Endothelial cell (in vitro differentiated cells): ENCODE results near the gene DOK3. TPM values are rescaled to one million over a fixed set of nuclear protein-coding genes. Genes with fewer than 3 reads are reported as not detected.
A peak's percentile ranks its signal among the peaks of the same experiment; 100 is the strongest.

Source experiments
- DNase-seq: peaks from one replicate; pipeline ENCODE4 v3.0.0; 2021; ENCODE audit warnings: low spot score
- H3K27ac Mint-ChIP-seq: one replicate; pipeline ENCODE4 v1.8.0; 2021; ENCODE audit warnings: mixed read lengths, inconsistent platforms; ENCODE audit not compliant: unreplicated experiment
- H3K27me3 Mint-ChIP-seq: one replicate; pipeline ENCODE4 v1.8.0; 2021; ENCODE audit warnings: mild to moderate bottlenecking, moderate library complexity, mixed read lengths, inconsistent platforms; ENCODE audit not compliant: unreplicated experiment
- H3K36me3 Mint-ChIP-seq: one replicate; pipeline ENCODE4 v1.8.0; 2021; ENCODE audit warnings: mild to moderate bottlenecking, low read depth, mixed read lengths, inconsistent platforms; ENCODE audit not compliant: unreplicated experiment
- H3K4me1 Mint-ChIP-seq: one replicate; pipeline ENCODE4 v1.8.0; 2021; ENCODE audit warnings: mild to moderate bottlenecking, mixed read lengths, inconsistent platforms; ENCODE audit not compliant: unreplicated experiment
- H3K4me3 Mint-ChIP-seq: one replicate; pipeline ENCODE4 v1.8.0; 2021; ENCODE audit warnings: mild to moderate bottlenecking, mixed read lengths, inconsistent platforms; ENCODE audit not compliant: unreplicated experiment
- H3K9me3 Mint-ChIP-seq: one replicate; pipeline ENCODE4 v1.8.0; 2021; ENCODE audit warnings: mixed read lengths, inconsistent platforms; ENCODE audit not compliant: unreplicated experiment
- CTCF ChIP-seq: fragments of 200-600 bp; sonication (generic); IDR thresholded peaks from one replicate; pipeline ENCODE4 v1.5.0; 2021; ENCODE audit warnings: antibody characterized with exemption; ENCODE audit not compliant: unreplicated experiment
- total RNA-seq: library from RNA; stranded (reverse); fragmentation: NEBNext Ultra II Directional; extraction: Animal tissue kit (Norgen Biotek cat#: 25700); gene quantifications from one replicate; pipeline ENCODE4 v1.2.1, GENCODE V29; 2021; ENCODE audit not compliant: unreplicated experiment

DOK3 gene
- total RNA-seq, 1 donor from 2014 or later, result 51.4 TPM

- Mint-ChIP-seq H3K36me3 (peaks cover 12% of the 10 kb centered on the region), H3K27ac (no peak overlapping the region), H3K4me3 (no peak overlapping the region), H3K9me3 (no peaks in the 10 kb centered on the region), H3K27me3 (peaks cover 9% of the 10 kb centered on the region), H3K4me1 (peaks cover 39% of the 10 kb centered on the region)
- no peak for DNase-seq
- TF ChIP-seq CTCF, result no peak
Measured at GRCh38 chr5:177494346-177495195, 15.1 kb downstream of the DOK3 start.

GRCh38 chr5:177493795-177494345 is 15.8 kb downstream of the DOK3 start:
- Mint-ChIP-seq H3K9me3 (no peaks in the 10 kb centered on the region), H3K4me3 (no peak overlapping the region), H3K4me1 (peaks cover 37% of the 10 kb centered on the region), H3K36me3 (peaks cover 12% of the 10 kb centered on the region), H3K27ac (no peak overlapping the region), H3K27me3 (peaks cover 9% of the 10 kb centered on the region)
- no peak for DNase-seq
- no peak for TF ChIP-seq CTCF

- H3K27ac Mint-ChIP-seq, result no peak overlapping the region
- H3K36me3 Mint-ChIP-seq, result peaks cover 16% of the 10 kb centered on the region
- DNase-seq, result no peak
- peaks cover 29% of the 10 kb centered on the region for H3K4me1 Mint-ChIP-seq
- peaks cover 4% of the 10 kb centered on the region for H3K27me3 Mint-ChIP-seq
- no peaks in the 10 kb centered on the region for H3K9me3 Mint-ChIP-seq
- no peak for TF ChIP-seq CTCF
- peak overlapping the region; percentile 48 for H3K4me3 Mint-ChIP-seq
Measured at GRCh38 chr5:177492841-177493240, 16.8 kb downstream of the DOK3 start.

GRCh38 chr5:177491983-177492746 is 17.5 kb downstream of the DOK3 start:
- TF ChIP-seq CTCF, result no peak
- no peak for DNase-seq
- H3K4me1 Mint-ChIP-seq, result peaks cover 30% of the 10 kb centered on the region
- peaks cover 18% of the 10 kb centered on the region for H3K36me3 Mint-ChIP-seq
- H3K4me3 Mint-ChIP-seq, result peak overlapping the region; percentile 48
- no peaks in the 10 kb centered on the region for H3K9me3 Mint-ChIP-seq
- no peak overlapping the region for H3K27ac Mint-ChIP-seq
- H3K27me3 Mint-ChIP-seq, result peaks cover 4% of the 10 kb centered on the region
